K562 (cell line): ENCODE data around the gene FLAD1. TPM values are rescaled to one million over a fixed set of nuclear protein-coding genes. Genes with fewer than 3 reads are reported as not detected.

Experiments
- CREB3 ChIP-seq: fragments of 450-650 bp; conservative IDR thresholded peaks from 2 replicates; pipeline ENCODE4 v1.6.1; 2016; ENCODE audit warnings: missing genetic modification characterization, low read depth, mild to moderate bottlenecking, missing compliant biosample characterization, moderate library complexity
- CUX1 ChIP-seq: fragments of 200-800 bp; sonication (Bioruptor generic); IDR thresholded peaks from 2 replicates; pipeline ENCODE4 v1.6.1; 2016; ENCODE audit warnings: missing genetic modification characterization, missing compliant biosample characterization
- ILF3 ChIP-seq: fragments of 450-650 bp; IDR thresholded peaks from 2 replicates; pipeline ENCODE4 v1.6.1; 2018; ENCODE audit warnings: antibody characterized with exemption, mild to moderate bottlenecking, moderate library complexity, borderline replicate concordance
- NR4A1 ChIP-seq, 2 experiments: fragments of 250-450 bp in 1 of 2; fragments of 450-650 bp in 1 of 2; sonication (Bioruptor Pico) in 1 of 2; IDR thresholded peaks; 2 replicates each; pipeline versions ENCODE4 v1.4.0 to v1.6.1; 2016 to 2020; ENCODE audit warnings: mild to moderate bottlenecking in 2 of 2, missing compliant biosample characterization in 1 of 2, missing genetic modification characterization in 1 of 2, moderate library complexity in 1 of 2
- RB1 ChIP-seq: fragments of 450-650 bp; IDR thresholded peaks from 2 replicates; pipeline ENCODE4 v1.6.1; 2017; ENCODE audit warnings: low read depth, mild to moderate bottlenecking
- RERE ChIP-seq: sonication (generic); formaldehyde crosslinking; IDR thresholded peaks from 2 replicates; pipeline ENCODE4 v1.8.0; 2023; ENCODE audit warnings: missing genetic modification reagents, mild to moderate bottlenecking, borderline replicate concordance
- SMARCA4 ChIP-seq: fragments of 450-650 bp; IDR thresholded peaks from 2 replicates; pipeline ENCODE4 v1.6.1; 2016
- U2AF1 ChIP-seq: fragments of 200-400 bp; formaldehyde crosslinking; optimal IDR thresholded peaks from 2 replicates; pipeline ENCODE3; 2017; ENCODE audit warnings: mild to moderate bottlenecking, low read depth, low read length, moderate library complexity
- ZNF395 ChIP-seq: fragments of 200-800 bp; sonication (Bioruptor generic); IDR thresholded peaks from 2 replicates; pipeline ENCODE4 v1.6.1; 2017; ENCODE audit warnings: missing genetic modification characterization, missing compliant biosample characterization
- ZNF586 ChIP-seq: fragments of 450-650 bp; formaldehyde crosslinking; conservative IDR thresholded peaks from 2 replicates; pipeline ENCODE4 v1.4.0; 2020; ENCODE audit warnings: mild to moderate bottlenecking, moderate library complexity
- ZNF668 ChIP-seq: fragments of 250-450 bp; sonication (Bioruptor Pico); IDR thresholded peaks from 2 replicates; pipeline ENCODE4 v1.8.0; 2022; ENCODE audit warnings: mild to moderate bottlenecking, inconsistent platforms
- ZNF76 ChIP-seq: fragments of 250-450 bp; sonication (Bioruptor Pico); IDR thresholded peaks from 2 replicates; pipeline ENCODE4 v1.4.0; 2020; ENCODE audit warnings: mild to moderate bottlenecking, moderate library complexity, borderline replicate concordance
- polyA plus RNA-seq, 8 experiments: library from polyadenylated mRNA; depleted of rRNA in 4 of 8; stranded (reverse) in 5 of 8; unstranded in 3 of 8; fragments of >200 nt; fragmentation: Nextera tagmentation in 2 of 8; fragmentation: Illumina TruSeq in 1 of 8; extraction: Ambion mirVana in 2 of 8; extraction: Trizol in 1 of 8; gene quantifications; 2 replicates each; pipeline versions ENCODE4 v1.2.1 to v1.2.3, GENCODE V29; 2011 to 2014; ENCODE audit warnings: inconsistent platforms in 1 of 8, missing spikeins in 1 of 8
- total RNA-seq, 7 experiments: library from RNA; depleted of rRNA in 6 of 7; stranded (reverse); fragments of >200 nt in 6 of 7; fragmentation: Illumina TruSeq in 2 of 7; extraction: Trizol in 2 of 7; gene quantifications; 2 replicates each; pipeline versions ENCODE4 v1.2.1 to v1.2.3, GENCODE V29; 2011 to 2021; ENCODE audit warnings: low replicate concordance in 1 of 7

The FLAD1 gene
- total and polyA plus RNA-seq, 9 of the 15 experiments (the other 6 are each of a cell fraction or from before 2014, with no cell fraction given) = 24.9 to 85.8 (median 67.0) TPM

- TF ChIP-seq ZNF395 = 0 out of 2 replicates have a peak, but pooled peaks have one; percentile 76
- peak; percentile 74 for TF ChIP-seq CREB3
- TF ChIP-seq ILF3 = no peak
- TF ChIP-seq NR4A1 (CRISPR knock-in tag; IDR thresholded peaks at IDR 0.05) = no peak
- peak; percentile 90; the same call in 1 of the 2 replicates for TF ChIP-seq NR4A1 (tag; IDR thresholded peaks at IDR 0.05)
- TF ChIP-seq ZNF586 (CRISPR knock-in tag) = no peak
- 0 out of 2 replicates have a peak, but pooled peaks have one; percentile 14 for TF ChIP-seq ZNF76
- no peak for TF ChIP-seq RB1
- no peak for TF ChIP-seq CUX1 (CRISPR knock-in tag)
- peak; percentile 72; the same call in 1 of the 2 replicates for TF ChIP-seq ZNF668 (CRISPR knock-in tag)
- no peak for TF ChIP-seq RERE (CRISPR knock-in tag)
- TF ChIP-seq SMARCA4 = peak; percentile 59; the same call in 1 of the 2 replicates
- TF ChIP-seq U2AF1 = no peak
Observed at GRCh38 chr1:154935749-154936554, 47.2 kb upstream of the FLAD1 start (continued).
